Fibroblast of pulmonary artery (primary cell): ENCODE data around the gene GABARAPL1.
"Not testable (repeated sequence)": the region's sequence is repeated elsewhere in the genome, so short reads cannot be mapped to it uniquely, and the experiment has no call there.

Experiments
- DNase-seq: peaks from one replicate; pipeline ENCODE4 v3.0.0-alpha.2; 2010; ENCODE audit warnings: low read depth
- H3K4me3 ChIP-seq: replicated peaks from 2 replicates; pipeline ENCODE4 v1.5.1; 2011; ENCODE audit warnings: low read depth, mild to moderate bottlenecking, control low read depth, low read length, moderate library complexity
- CTCF ChIP-seq: IDR thresholded peaks from 2 replicates; pipeline ENCODE4 v1.5.1; 2011; ENCODE audit warnings: mild to moderate bottlenecking, control low read depth, low read length, inconsistent platforms; ENCODE audit errors: missing control alignments

The GABARAPL1 gene

GRCh38 chr12:10197879-10198278 lies 14.8 kb upstream of the GABARAPL1 start:
- no peak overlapping the region for H3K4me3 ChIP-seq
- DNase-seq: no peak
- TF ChIP-seq CTCF: no peak

- H3K4me3 ChIP-seq, DNase-seq: not testable (repeated sequence)
These were observed 8.2 kb upstream of the GABARAPL1 start for GRCh38 chr12:10204495-10204894.

DNA sequence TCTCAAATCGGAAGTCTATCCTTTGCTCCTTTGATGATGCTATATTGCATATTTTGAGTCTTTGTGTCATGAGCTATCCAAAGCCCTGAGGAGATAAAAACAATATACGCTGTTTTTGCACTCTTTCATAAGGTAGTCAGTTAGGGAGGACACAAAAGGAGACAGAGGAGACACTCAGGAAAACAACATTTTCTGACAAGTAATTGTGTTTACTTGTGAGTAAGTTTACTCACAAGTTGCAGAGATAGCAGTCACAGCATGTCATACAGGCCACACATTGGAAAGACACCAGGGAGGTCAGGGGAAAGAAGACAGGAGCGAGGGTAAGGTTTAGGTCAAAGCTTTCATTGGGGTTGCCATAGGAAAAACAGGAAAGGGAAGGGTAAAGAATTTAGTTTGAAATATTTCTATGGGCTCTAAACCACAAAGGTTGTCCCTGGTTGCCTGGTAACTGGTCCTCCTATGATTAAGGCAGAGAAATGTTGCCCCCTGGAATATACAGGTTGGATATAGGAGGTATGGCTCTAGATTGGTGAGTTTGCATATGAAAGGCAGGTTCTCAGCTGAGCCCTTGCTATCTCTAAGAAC lies 7.4 kb upstream of the GABARAPL1 start:
- H3K4me3 ChIP-seq: no peak overlapping the region
- no peak for DNase-seq
- TF ChIP-seq CTCF: no peak

DNA sequence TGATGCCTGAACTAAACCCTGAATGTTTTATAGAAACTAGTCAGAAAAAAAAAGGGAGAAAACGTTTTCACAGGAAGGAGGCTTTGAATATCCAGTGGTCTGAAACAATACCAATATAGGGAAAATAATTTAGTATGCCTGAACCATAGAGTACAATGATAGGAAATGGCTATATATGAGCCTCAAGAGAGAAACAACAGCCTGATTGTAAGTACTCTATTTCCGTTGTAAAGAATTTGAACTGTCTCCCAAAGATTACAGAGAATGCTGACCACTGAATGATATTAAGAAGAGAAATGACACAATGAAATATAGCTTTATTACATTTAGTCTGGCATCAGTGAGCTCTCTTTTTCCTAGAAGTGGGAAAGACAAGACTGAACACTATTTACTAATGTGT lies 5.5 kb upstream of the GABARAPL1 start:
- DNase-seq: no peak
- no peak for TF ChIP-seq CTCF
- H3K4me3 ChIP-seq: no peak overlapping the region

DNA sequence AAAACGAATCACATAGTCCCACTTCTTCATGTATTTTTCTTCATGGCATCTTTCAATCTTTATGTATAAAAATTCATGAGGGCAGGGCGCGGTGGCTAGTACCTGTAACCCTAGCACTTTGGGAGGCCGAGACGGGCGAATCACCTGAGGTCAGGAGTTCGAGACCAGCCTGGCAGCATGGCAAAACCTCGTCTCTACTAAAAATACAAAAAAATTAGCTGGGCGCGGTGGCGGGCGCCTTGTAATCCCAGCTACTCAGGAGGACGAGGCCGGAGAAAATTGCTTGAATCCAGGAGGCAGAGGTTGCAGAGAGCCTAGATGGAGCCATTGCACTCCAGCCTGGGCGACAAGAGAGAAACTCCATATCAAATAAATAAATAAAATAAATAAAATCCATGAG lies 2.5 kb upstream of the GABARAPL1 start:
- H3K4me3 ChIP-seq: no peak overlapping the region
- no peak for DNase-seq
- TF ChIP-seq CTCF: no peak

DNA sequence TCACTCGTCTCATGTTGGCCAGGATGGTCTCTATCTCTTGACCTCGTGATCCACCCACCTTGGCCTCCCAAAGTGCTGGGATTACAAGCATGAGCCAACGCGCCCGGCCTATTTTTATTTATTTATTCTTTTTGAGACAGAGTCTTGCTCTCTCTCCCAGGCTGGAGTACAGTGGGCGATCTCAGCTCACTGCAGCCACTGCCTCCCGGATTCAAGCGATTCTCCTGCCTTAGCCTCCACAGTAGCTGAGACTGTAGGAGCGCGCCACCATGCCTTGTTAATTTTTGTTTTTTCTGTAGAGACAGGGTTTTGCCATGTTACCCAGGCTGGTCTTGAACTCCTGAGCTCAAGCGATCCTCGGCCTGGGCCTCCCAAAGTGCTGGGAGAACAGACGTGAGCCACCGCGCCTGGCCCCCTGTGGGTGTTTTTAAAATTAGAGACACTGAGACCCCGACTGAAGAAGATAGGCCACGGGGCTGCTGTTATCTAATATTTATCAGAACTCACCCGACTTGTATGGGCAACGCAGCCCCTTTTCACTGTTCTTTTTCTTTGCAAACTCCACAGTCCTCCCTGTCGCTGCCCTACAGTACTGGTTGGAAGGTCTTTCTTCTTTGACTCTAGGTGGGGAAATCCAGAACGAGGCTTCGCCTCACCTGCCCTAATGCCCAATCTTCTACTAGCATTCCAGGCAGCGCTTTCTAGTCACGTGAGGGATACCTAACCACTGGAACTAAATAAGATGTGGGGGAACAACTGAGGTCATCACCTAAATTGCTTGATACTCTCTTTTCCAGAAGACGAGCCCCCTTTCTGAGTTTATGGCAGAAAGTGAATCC lies 1.4 kb upstream of the GABARAPL1 start:
- TF ChIP-seq CTCF: no peak
- H3K4me3 ChIP-seq: no peak overlapping the region
- no peak for DNase-seq

DNA sequence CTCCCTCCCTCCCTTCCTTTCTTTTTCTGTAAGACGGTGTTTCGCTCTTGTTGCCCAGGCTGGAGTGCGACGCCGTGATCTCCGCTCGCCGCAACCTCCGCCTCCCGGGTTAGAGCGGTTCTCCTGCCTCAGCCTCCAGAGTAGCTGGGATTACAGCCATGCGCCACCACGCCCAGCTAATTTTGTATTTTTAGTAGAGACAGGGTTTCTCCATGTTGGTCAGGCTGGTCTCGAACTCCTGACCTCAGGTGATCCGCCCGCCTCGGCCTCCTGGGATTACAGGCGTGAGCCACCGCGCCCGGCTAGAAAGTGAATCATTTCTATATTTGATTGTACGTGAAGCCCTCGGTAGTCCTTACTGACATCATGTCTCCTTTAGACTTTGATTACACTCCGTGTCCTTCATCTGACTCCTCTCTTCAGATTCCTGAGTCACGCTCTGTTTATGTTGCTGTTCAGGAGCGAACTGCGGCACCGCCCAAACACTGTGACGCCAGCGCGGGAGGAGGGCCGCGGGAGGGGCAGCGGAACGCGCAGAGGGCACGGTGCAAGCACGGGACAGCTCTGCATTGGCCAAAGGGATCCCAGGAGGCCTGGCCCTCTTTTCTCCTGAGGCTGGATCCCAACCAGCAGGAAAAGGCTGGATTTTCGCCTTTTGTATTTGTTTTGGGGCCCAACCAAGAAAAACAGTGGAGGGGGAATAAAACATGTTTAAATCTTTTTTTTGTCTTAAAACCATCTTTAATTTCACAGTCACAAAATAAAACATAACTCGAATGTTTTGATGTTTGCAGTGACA lies 538 bp upstream of the GABARAPL1 start:
- peak overlapping the region; percentile 99 for H3K4me3 ChIP-seq
- DNase-seq: peak; percentile 99
- TF ChIP-seq CTCF: no peak
